K562 (cell line): ENCODE data around the gene ADRA2A. TPM values are rescaled to one million over a fixed set of nuclear protein-coding genes. Genes with fewer than 3 reads are reported as not detected.

Experiments used
- ATAC-seq: fragments of 200-7000 bp; cut with Tn5 transposase; 3 replicates; pipeline ENCODE4 v1.9.1; 2020; ENCODE audit warnings: moderate library complexity
- BruUV-seq: library from RNA; stranded (reverse); fragments of 400-500 nt; replicated peaks from 2 replicates; lab custom pipeline; 2021; lab: Mats Ljungman, UMichigan
- CTCF ChIA-PET: fragments of 300-600 bp; formaldehyde crosslinking; extraction: SDS; loops from one replicate; lab custom pipeline; 2021; ENCODE audit warnings: low intra/inter-chr PET ratio; lab: Yijun Ruan, JAX
- POLR2A ChIA-PET: fragments of 300-600, 350-650 bp; sonication (Branson Sonifier 250); formaldehyde crosslinking; extraction: SDS; loops from one replicate; lab custom pipeline; 2021; ENCODE audit warnings: antibody characterized with exemption, inconsistent platforms; lab: Yijun Ruan, JAX
- DNase-seq, 4 experiments: peaks; one replicate each; pipeline versions ENCODE4 v3.0.0 to v3.0.0-alpha.2; 2011 to 2018; ENCODE audit warnings: low spot score in 3 of 4, mixed read lengths in 3 of 4; ENCODE audit errors: extremely low read depth in 1 of 4
- FAIRE-seq: peaks from 2 replicates; lab custom pipeline; 2011; peaks lifted over from hg19 to GRCh38; lab: Jason Lieb, UNC
- H2AFZ ChIP-seq: 2 replicates; pipeline ENCODE4 v1.6.0; 2011; ENCODE audit warnings: low read depth, low read length, control low read depth, inconsistent platforms
- H3K27ac ChIP-seq: fragments of 200-600 bp; 3 replicates; pipeline ENCODE4 v1.8.0; 2011; ENCODE audit warnings: low read depth, mild to moderate bottlenecking, control low read depth, inconsistent platforms, low read length, moderate library complexity, mixed read lengths; ENCODE audit errors: extremely low read depth
- H3K27me3 ChIP-seq, 2 experiments: fragments of 300-600 bp in 1 of 2; 2 replicates in 1 of 2; 3 replicates in 1 of 2; pipeline versions ENCODE4 v1.6.0 to v1.8.0; 2011; ENCODE audit warnings: inconsistent platforms in 2 of 2, low read length in 2 of 2, mild to moderate bottlenecking in 1 of 2, mixed read lengths in 1 of 2, moderate library complexity in 1 of 2; ENCODE audit not compliant: control insufficient read depth in 2 of 2, insufficient read depth in 2 of 2
- H3K36me3 ChIP-seq: fragments of 300-600 bp; 3 replicates; pipeline ENCODE4 v1.8.0; 2011; ENCODE audit warnings: mild to moderate bottlenecking, low read length, inconsistent platforms; ENCODE audit not compliant: control insufficient read depth, insufficient read depth
- H3K4me1 ChIP-seq, 2 experiments: fragments of 200-600 bp in 1 of 2; replicated peaks in 1 of 2; 2 replicates in 1 of 2; 3 replicates in 1 of 2; pipeline versions ENCODE4 v1.5.1 to v1.8.0; 2011; ENCODE audit warnings: inconsistent platforms in 2 of 2, low read length in 2 of 2, mild to moderate bottlenecking in 1 of 2, mixed read lengths in 1 of 2, moderate library complexity in 1 of 2; ENCODE audit not compliant: control insufficient read depth in 2 of 2, insufficient read depth in 2 of 2
- H3K4me2 ChIP-seq: 2 replicates; pipeline ENCODE4 v1.6.1; 2011; ENCODE audit warnings: low read length, control low read depth, inconsistent platforms, mixed read lengths; ENCODE audit not compliant: insufficient read depth
- H3K4me3 ChIP-seq: fragments of 200-600 bp; sonication (generic), shearing (Covaris generic); 2 replicates; pipeline ENCODE4 v1.5.1; 2016; ENCODE audit warnings: control low read depth, inconsistent platforms
- H3K79me2 ChIP-seq: fragments of 200-600 bp; 3 replicates; pipeline ENCODE4 v1.8.0; 2011; ENCODE audit warnings: low read length, inconsistent platforms; ENCODE audit not compliant: control insufficient read depth, insufficient read depth
- H3K9ac ChIP-seq, 2 experiments: 2 replicates each; pipeline versions ENCODE4 v1.6.0 to v1.6.1; 2011; ENCODE audit warnings: low read depth in 2 of 2, low read length in 2 of 2, control low read depth in 1 of 2, inconsistent platforms in 1 of 2, mild to moderate bottlenecking in 1 of 2, mixed read lengths in 1 of 2; ENCODE audit not compliant: insufficient read depth in 1 of 2
- H3K9me1 ChIP-seq: one replicate; pipeline ENCODE4 v1.6.0; 2011; ENCODE audit warnings: inconsistent platforms, mild to moderate bottlenecking, low read length, moderate library complexity; ENCODE audit not compliant: control insufficient read depth, insufficient read depth
- H3K9me3 ChIP-seq: replicated peaks from 2 replicates; pipeline ENCODE4 v1.5.1; 2011; ENCODE audit warnings: low read depth, low read length, inconsistent platforms; ENCODE audit not compliant: control insufficient read depth, insufficient read depth
- H4K20me1 ChIP-seq: replicated peaks from 2 replicates; pipeline ENCODE4 v1.6.1; 2011; ENCODE audit warnings: low read length, inconsistent platforms, mixed read lengths; ENCODE audit not compliant: control insufficient read depth, insufficient read depth
- CTBP1 ChIP-seq: fragments of 450-650 bp; IDR thresholded peaks from 2 replicates; pipeline ENCODE4 v1.6.1; 2016; ENCODE audit warnings: borderline replicate concordance
- EP400 ChIP-seq: fragments of 450-650 bp; IDR thresholded peaks from 2 replicates; pipeline ENCODE4 v1.6.1; 2017; ENCODE audit warnings: antibody characterized with exemption, mild to moderate bottlenecking, moderate library complexity
- HDAC3 ChIP-seq: fragments of 450-650 bp; IDR thresholded peaks from 2 replicates; pipeline ENCODE4 v1.6.1; 2018; ENCODE audit warnings: borderline replicate concordance, mild to moderate bottlenecking, moderate library complexity; ENCODE audit not compliant: partially characterized antibody
- HDAC6 ChIP-seq: IDR thresholded peaks from 2 replicates; pipeline ENCODE4 v1.6.1; 2012; ENCODE audit warnings: low read depth, mild to moderate bottlenecking, control low read depth, inconsistent platforms, low read length, moderate library complexity
- JUND ChIP-seq, 2 experiments: IDR thresholded peaks; 2 replicates in 1 of 2; 3 replicates in 1 of 2; pipeline ENCODE4 v1.6.1; 2011; ENCODE audit warnings: borderline replicate concordance in 2 of 2, low read depth in 2 of 2, low read length in 2 of 2, improper control_type of control experiment in 1 of 2, missing biosample characterization in 1 of 2, missing genetic modification characterization in 1 of 2, missing genetic modification reagents in 1 of 2
- STAG1 ChIP-seq: sonication (generic); formaldehyde crosslinking; IDR thresholded peaks from 2 replicates; pipeline ENCODE4 v1.5.0; 2020; ENCODE audit warnings: missing genetic modification reagents, borderline replicate concordance
- THAP12 ChIP-seq: fragments of 250-450 bp; sonication (Bioruptor Pico); IDR thresholded peaks from 2 replicates; pipeline ENCODE4 v1.9.0; 2021; ENCODE audit warnings: mild to moderate bottlenecking, inconsistent platforms
- TSC22D4 ChIP-seq: fragments of 450-650 bp; IDR thresholded peaks from 2 replicates; pipeline ENCODE4 v1.6.1; 2016; ENCODE audit warnings: missing genetic modification characterization, missing biosample characterization, control low read depth
- ZNF217 ChIP-seq: sonication (generic); formaldehyde crosslinking; IDR thresholded peaks from 2 replicates; pipeline ENCODE4 v1.8.0; 2022; ENCODE audit warnings: mild to moderate bottlenecking, missing genetic modification reagents
- WGBS: fragments of 100-300 bp; shearing (Covaris generic); methylation state at CpG from one replicate; pipeline ENCODE4 v1.1.6; 2016; ENCODE audit warnings: low coverage, mixed read lengths; ENCODE audit not compliant: insufficient coverage; ENCODE audit errors: missing lambda C conversion rate; 5-methylcytosine and 5-hydroxymethylcytosine counted together
- in situ Hi-C: fragments of 300-500 bp; cut with MboI; formaldehyde crosslinking; loops from 4 replicates; pipeline ENCODE4 v1.15.0; 2018; ENCODE audit warnings: inconsistent platforms, mixed read lengths
- intact Hi-C: fragments of 100-400 bp; cut with micrococcal nuclease; formaldehyde crosslinking; loops from 2 replicates; pipeline ENCODE4 v1.14.2; 2022
- polyA plus RNA-seq, 8 experiments: library from polyadenylated mRNA; depleted of rRNA in 4 of 8; stranded (reverse) in 5 of 8; unstranded in 3 of 8; fragments of >200 nt; fragmentation: Nextera tagmentation in 2 of 8; fragmentation: Illumina TruSeq in 1 of 8; extraction: Ambion mirVana in 2 of 8; extraction: Trizol in 1 of 8; gene quantifications; 2 replicates each; pipeline versions ENCODE4 v1.2.1 to v1.2.3, GENCODE V29; 2011 to 2014; ENCODE audit warnings: inconsistent platforms in 1 of 8, missing spikeins in 1 of 8
- total RNA-seq, 7 experiments: library from RNA; depleted of rRNA in 6 of 7; stranded (reverse); fragments of >200 nt in 6 of 7; fragmentation: Illumina TruSeq in 2 of 7; extraction: Trizol in 2 of 7; gene quantifications; 2 replicates each; pipeline versions ENCODE4 v1.2.1 to v1.2.3, GENCODE V29; 2011 to 2021; ENCODE audit warnings: low replicate concordance in 1 of 7
- TF ChIP-seq, protein P1 (sequence below), 2 experiments: fragments of 450-650 bp; IDR thresholded peaks; 2 replicates each; pipeline ENCODE4 v1.6.1; 2016; ENCODE audit warnings: mild to moderate bottlenecking in 2 of 2, borderline replicate concordance in 1 of 2, low read depth in 1 of 2, moderate library complexity in 1 of 2

Gene ADRA2A
- total and polyA plus RNA-seq, 9 of the 15 experiments (the other 6 are each of a cell fraction or from before 2014, with no cell fraction given): not detected

GRCh38 chr10:111107846-111108245 lies 31.0 kb downstream of the ADRA2A start:
- CTCF ChIA-PET: no interaction called here
- TF ChIP-seq HDAC3 (no peak), ZNF217 (CRISPR knock-in tag) (no peak), STAG1 (CRISPR knock-in tag) (no peak), TSC22D4 (no peak), CTBP1 (no peak), JUND (IDR thresholded peaks at IDR 0.05; ENCODE audit: borderline replicate concordance, low read depth, low read length) (no peak), JUND (tag; IDR thresholded peaks at IDR 0.05; ENCODE audit: borderline replicate concordance, low read depth, low read length) (no peak), THAP12 (CRISPR knock-in tag) (no peak), EP400 (no peak), HDAC6 (no peak)
- TF ChIP-seq, protein P1, sequence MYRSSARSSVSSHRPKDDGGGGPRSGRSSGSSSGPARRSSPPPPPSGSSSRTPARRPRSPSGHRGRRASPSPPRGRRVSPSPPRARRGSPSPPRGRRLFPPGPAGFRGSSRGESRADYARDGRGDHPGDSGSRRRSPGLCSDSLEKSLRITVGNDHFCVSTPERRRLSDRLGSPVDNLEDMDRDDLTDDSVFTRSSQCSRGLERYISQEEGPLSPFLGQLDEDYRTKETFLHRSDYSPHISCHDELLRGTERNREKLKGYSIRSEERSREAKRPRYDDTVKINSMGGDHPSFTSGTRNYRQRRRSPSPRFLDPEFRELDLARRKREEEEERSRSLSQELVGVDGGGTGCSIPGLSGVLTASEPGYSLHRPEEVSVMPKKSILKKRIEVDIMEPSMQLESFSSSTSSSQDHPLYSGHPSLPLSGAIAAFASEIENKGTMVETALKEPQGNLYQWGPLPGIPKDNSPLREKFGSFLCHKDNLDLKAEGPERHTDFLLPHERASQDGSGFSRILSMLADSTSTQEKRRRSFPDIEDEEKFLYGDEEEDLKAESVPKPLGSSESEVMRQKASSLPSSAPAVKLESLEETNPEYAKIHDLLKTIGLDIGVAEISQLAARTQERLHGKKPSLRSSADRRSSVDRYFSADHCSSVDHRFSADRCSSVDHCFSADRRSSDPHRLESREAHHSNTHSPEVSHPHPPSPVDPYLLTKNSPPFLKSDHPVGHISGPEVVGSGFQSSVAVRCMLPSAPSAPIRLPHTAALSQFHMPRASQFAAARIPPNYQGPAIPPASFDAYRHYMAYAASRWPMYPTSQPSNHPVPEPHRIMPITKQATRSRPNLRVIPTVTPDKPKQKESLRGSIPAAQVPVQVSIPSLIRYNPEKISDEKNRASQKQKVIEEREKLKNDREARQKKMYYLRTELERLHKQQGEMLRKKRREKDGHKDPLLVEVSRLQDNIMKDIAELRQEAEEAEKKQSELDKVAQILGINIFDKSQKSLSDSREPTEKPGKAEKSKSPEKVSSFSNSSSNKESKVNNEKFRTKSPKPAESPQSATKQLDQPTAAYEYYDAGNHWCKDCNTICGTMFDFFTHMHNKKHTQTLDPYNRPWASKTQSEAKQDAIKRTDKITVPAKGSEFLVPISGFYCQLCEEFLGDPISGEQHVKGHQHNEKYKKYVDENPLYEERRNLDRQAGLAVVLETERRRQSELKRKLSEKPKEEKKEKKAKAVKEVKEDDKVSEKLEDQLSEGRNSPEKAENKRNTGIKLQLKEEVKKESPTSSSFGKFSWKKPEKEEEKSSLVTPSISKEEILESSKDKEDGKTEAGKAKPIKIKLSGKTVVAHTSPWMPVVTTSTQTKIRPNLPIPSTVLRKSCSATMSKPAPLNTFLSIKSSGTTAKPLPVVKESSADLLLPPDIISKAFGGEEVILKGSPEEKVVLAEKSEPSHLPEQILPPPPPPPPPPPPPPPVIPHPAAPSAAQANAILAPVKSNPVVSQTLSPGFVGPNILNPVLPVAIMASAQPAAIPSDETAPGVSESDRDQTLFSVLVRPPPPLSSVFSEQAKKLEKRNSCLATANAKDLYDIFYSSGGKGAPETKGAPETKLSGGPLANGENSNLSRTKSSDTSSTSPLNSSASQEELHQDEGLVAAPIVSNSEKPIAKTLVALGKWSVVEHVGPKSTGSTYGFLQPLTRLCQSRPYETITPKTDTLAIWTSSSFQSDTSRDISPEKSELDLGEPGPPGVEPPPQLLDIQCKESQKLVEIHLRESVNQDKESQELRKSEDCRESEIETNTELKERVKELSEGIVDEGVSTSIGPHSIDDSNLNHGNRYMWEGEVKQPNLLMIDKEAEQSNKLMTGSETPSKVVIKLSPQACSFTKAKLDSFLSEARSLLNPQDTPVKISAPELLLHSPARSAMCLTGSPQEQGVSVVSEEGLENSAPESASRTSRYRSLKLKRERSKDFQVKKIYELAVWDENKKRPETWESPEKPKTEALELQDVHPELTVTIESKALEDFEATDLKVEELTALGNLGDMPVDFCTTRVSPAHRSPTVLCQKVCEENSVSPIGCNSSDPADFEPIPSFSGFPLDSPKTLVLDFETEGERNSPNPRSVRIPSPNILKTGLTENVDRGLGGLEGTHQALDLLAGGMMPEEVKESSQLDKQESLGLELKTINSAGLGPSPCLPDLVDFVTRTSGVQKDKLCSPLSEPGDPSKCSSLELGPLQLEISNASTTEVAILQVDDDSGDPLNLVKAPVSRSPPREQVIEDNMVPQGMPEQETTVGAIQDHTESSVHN (IDR thresholded peaks at IDR 0.05; ENCODE audit: borderline replicate concordance in 1 of 2, low read depth in 1 of 2): no peak

More at GRCh38 chr10:111107846-111108245, 31.0 kb downstream of the ADRA2A start:
- Histone ChIP-seq H3K27me3 (peaks cover 0 to 15% of the 10 kb centered on the region in 2 experiments; a peak in 3 of 5 replicates), H3K9me3 (no peaks in the 10 kb centered on the region), H3K4me3 (no peak overlapping the region), H3K27ac (no peak overlapping the region), H3K4me1 (no peaks in the 10 kb centered on the region; a peak in 1 of 5 replicates), H4K20me1 (no peaks in the 10 kb centered on the region), H3K9ac (no peak overlapping the region), H2AFZ (no peak overlapping the region), H3K36me3 (no peaks in the 10 kb centered on the region), H3K79me2 (no peaks in the 10 kb centered on the region), H3K4me2 (no peak overlapping the region), H3K9me1 (no peaks in the 10 kb centered on the region)
- in situ Hi-C loops (no loop called here), intact Hi-C loops (no loop called here)
- POLR2A ChIA-PET: no interaction called here
- FAIRE-seq: no peak
- ATAC-seq: no peak
- no TSS peak for BruUV-seq
- DNase-seq: no peak
- 2% methylated on average over 4 of the region's 4 CpGs for WGBS
